Esophagus squamous epithelium (tissue), 5 donors: Measurements from ENCODE around the gene PPFIA4. TPM values are rescaled to one million over a fixed set of nuclear protein-coding genes. Genes with fewer than 3 reads are reported as not detected.
"Not testable (repeated sequence)": the region's sequence is repeated elsewhere in the genome, so short reads cannot be mapped to it uniquely, and the experiment has no call there.

ENCODE experiments used
- DNase-seq: peaks from one replicate; lab custom pipeline; 2025; lab: John Stamatoyannopoulos, UW
- H3K27ac ChIP-seq, 4 donors: fragments of 200-600 bp; sonication (generic); one replicate each; pipeline ENCODE4 v1.5.1; 2016 to 2019; ENCODE audit warnings: mild to moderate bottlenecking in 1 of 4
- H3K27me3 ChIP-seq, 4 donors: fragments of 200-600 bp; sonication (generic); 1 replicate in 3 of 4; 2 replicates in 1 of 4; pipeline versions ENCODE4 v1.5.1 to v1.6.0; 2017 to 2021; ENCODE audit warnings: antibody characterized with exemption in 1 of 4
- H3K36me3 ChIP-seq, 3 donors: fragments of 200-600 bp; sonication (generic); one replicate each; pipeline ENCODE4 v1.5.1; 2016 to 2019
- H3K4me1 ChIP-seq, 3 donors: fragments of 200-600 bp; sonication (generic); one replicate each; pipeline ENCODE4 v1.5.1; 2017 to 2019
- H3K4me3 ChIP-seq, 4 donors: fragments of 200-600 bp; sonication (generic); 1 replicate in 3 of 4; 2 replicates in 1 of 4; pipeline ENCODE4 v1.5.1; 2016 to 2019; ENCODE audit warnings: mild to moderate bottlenecking in 2 of 4, moderate library complexity in 1 of 4
- H3K9me3 ChIP-seq, 3 donors: fragments of 200-600 bp; sonication (generic); one replicate each; pipeline ENCODE4 v1.5.1; 2016 to 2019
- POLR2A ChIP-seq, 4 donors: fragments of 450-650 bp; IDR thresholded peaks; one replicate each; pipeline ENCODE4 v1.6.1; 2017; ENCODE audit warnings: antibody characterized with exemption in 4 of 4, mild to moderate bottlenecking in 4 of 4, moderate library complexity in 3 of 4
- WGBS, 2 donors: methylation state at CpG; one replicate each; pipeline ENCODE4 v1.1.5; 2018; 5-methylcytosine and 5-hydroxymethylcytosine counted together
- intact Hi-C: fragments of 100-400 bp; cut with DNase I; formaldehyde crosslinking; loops from one replicate; pipeline ENCODE4 v1.15.0; 2022
- total RNA-seq, 4 donors: library from RNA; depleted of rRNA; stranded (reverse); fragments of >200 nt; gene quantifications; one replicate each; pipeline ENCODE4 v1.1.0, GENCODE V29; 2016
- TF ChIP-seq, protein P1 (sequence below), 6 experiments: fragments of 450-650 bp in 4 of 6; fragments of 200-600 bp in 2 of 6; sonication (generic) in 2 of 6; IDR thresholded peaks; one replicate each; pipeline ENCODE4 v1.5.1; 2016 to 2019; ENCODE audit warnings: antibody characterized with exemption in 6 of 6, mild to moderate bottlenecking in 4 of 6, moderate library complexity in 4 of 6
- donor health status: DM: yes; HTN: yes; CAD: no.

Gene PPFIA4
- total RNA-seq, 4 donors from 2014 or later = 0.35 to 1.7 (median 0.93) TPM

DNA sequence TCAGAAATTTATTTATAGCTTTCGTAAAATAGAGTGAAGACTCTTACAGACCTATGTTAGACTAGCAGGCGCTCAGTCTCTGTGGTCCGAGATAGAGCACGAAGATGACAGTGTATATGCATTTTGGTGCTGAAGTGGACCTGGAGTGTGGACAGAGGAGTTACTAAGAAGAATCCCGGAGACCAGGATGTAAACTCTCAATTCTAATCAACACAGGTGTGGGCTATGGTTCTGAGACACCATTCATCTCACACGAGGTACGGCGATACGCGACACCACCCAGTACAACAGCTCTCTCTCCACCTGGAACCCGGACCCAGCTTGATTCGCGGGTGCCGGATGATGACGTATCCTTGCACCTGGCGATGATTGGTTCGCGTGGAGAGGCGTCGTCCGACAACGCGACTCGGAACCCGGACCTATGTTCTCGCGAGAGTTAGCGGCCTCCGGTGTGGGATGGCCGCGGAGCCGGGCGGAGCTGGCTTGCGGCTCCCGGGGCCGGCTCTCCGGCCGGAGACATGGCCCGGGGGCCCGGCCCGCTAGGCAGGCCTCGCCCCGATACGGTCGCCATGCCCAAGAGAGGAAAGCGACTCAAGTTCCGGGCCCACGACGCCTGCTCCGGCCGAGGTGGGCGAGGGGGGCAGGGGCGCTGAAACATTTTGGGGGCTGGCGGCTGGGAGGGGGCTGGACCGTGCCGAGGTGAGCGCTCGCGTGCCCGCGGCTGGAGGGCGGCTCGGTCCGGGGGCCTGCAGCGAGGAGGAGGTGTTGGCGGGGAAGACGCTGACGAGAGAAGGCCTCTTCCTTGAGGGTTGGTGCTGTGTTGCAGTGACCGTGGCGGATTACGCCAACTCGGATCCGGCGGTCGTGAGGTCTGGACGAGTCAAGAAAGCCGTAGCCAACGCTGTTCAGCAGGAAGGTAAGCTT is 19.1 kb upstream of the PPFIA4 start, which contains the start of gene TMEM183A:
TMEM183A (plus strand) TSS at position 427 of the 924 bp plus-strand sequence; CDS start at position 519, 92 bp downstream.
- TF ChIP-seq, protein P1, sequence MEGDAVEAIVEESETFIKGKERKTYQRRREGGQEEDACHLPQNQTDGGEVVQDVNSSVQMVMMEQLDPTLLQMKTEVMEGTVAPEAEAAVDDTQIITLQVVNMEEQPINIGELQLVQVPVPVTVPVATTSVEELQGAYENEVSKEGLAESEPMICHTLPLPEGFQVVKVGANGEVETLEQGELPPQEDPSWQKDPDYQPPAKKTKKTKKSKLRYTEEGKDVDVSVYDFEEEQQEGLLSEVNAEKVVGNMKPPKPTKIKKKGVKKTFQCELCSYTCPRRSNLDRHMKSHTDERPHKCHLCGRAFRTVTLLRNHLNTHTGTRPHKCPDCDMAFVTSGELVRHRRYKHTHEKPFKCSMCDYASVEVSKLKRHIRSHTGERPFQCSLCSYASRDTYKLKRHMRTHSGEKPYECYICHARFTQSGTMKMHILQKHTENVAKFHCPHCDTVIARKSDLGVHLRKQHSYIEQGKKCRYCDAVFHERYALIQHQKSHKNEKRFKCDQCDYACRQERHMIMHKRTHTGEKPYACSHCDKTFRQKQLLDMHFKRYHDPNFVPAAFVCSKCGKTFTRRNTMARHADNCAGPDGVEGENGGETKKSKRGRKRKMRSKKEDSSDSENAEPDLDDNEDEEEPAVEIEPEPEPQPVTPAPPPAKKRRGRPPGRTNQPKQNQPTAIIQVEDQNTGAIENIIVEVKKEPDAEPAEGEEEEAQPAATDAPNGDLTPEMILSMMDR (IDR thresholded peaks at IDR 0.05) = peak in 1 of 6 experiments; percentile 4
- TF ChIP-seq POLR2A (IDR thresholded peaks at IDR 0.05) = peak in 2 of 4 donors; percentile 71 to 93
- no peaks in the 10 kb centered on the region for H3K27me3 ChIP-seq
- peaks cover 0 to 32% (median 15%) of the 10 kb centered on the region in 3 donors for H3K4me1 ChIP-seq
- H3K9me3 ChIP-seq = no peaks in the 10 kb centered on the region
- intact Hi-C loops = no loop called here
- 0 to 1% methylated on average over 23 to 36 of the region's 78 CpGs for WGBS, 2 donors
- H3K36me3 ChIP-seq = peaks cover 0 to 35% (median 8%) of the 10 kb centered on the region in 3 donors
- H3K4me3 ChIP-seq = peak within 1 kb of the TSS; percentile 67 to 87 (median 75)
- DNase-seq = peak; percentile 86
- peak within 1 kb of the TSS; percentile 90 to 96 (median 92) for H3K27ac ChIP-seq

DNA sequence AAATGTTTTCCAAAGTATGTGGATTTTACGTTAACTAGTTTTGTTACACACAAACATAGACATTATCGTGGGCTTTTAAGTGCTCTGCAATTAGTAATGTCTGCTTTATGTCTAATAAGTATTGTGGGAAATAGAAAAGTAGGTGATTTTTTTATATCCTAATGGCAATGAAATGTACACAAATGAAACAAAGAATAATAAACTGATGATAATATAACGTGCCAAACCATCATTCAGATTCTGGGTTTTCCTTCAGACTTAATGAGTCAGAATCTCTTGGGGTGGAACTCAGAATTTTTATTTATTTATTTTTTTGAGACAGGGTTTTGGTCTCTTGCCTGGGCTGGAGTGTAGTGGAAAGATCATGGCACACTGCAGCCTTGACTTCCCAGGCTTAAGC is 17.1 kb upstream of the PPFIA4 start:
- H3K4me3 ChIP-seq = no peak overlapping the region
- 80 to 82% methylated on average over 3 of the region's 3 CpGs for WGBS, 2 donors
- DNase-seq = no peak
- no peak overlapping the region for H3K27ac ChIP-seq
- no peaks in the 10 kb centered on the region for H3K27me3 ChIP-seq
- H3K9me3 ChIP-seq = no peaks in the 10 kb centered on the region
- intact Hi-C loops = no loop called here
- peaks cover 0 to 32% (median 15%) of the 10 kb centered on the region in 3 donors for H3K4me1 ChIP-seq
- TF ChIP-seq, protein P1 (IDR thresholded peaks at IDR 0.05) = no peak
- TF ChIP-seq POLR2A (IDR thresholded peaks at IDR 0.05) = no peak
- peaks cover 8 to 55% (median 23%) of the 10 kb centered on the region in 3 donors for H3K36me3 ChIP-seq

- no peaks in the 10 kb centered on the region for H3K27me3 ChIP-seq
- TF ChIP-seq, protein P1 (IDR thresholded peaks at IDR 0.05) = no peak
- TF ChIP-seq POLR2A (IDR thresholded peaks at IDR 0.05) = no peak
- no peak overlapping the region for H3K4me3 ChIP-seq
- intact Hi-C loops = no loop called here
- no peak overlapping the region for H3K27ac ChIP-seq
- H3K4me1 ChIP-seq = peaks cover 0 to 25% (median 12%) of the 10 kb centered on the region in 3 donors
- DNase-seq = no peak
- peaks cover 20 to 79% (median 26%) of the 10 kb centered on the region in 3 donors for H3K36me3 ChIP-seq
- WGBS, 2 donors = 97 to 98% methylated on average over 5 of the region's 5 CpGs
- no peaks in the 10 kb centered on the region for H3K9me3 ChIP-seq
These were observed 14.7 kb upstream of the PPFIA4 start for GRCh38 chr1:203011582-203011981.

DNA sequence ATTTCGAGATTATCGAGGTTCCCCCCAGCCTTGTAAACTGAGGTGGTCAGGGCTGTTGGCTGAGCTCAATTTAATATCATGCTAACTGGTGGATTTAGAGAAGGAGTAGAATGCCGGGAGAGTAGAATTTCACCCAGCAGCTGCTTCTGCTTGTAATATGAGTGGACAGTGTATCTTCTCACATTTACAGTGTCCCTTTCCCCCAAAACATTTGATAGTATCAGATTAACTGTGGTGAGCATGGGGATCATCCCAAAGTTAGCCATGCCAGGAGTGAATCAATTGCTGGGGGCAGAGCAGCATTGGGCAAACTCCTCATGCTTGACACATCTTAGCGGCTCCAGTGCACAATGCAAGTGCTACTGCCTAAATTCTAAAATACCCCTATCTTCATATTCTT is 9.2 kb upstream of the PPFIA4 start:
- Histone ChIP-seq H3K27me3 (no peaks in the 10 kb centered on the region), H3K27ac (no peak overlapping the region), H3K4me3 (no peak overlapping the region), H3K4me1 (no peaks in the 10 kb centered on the region), H3K9me3 (no peaks in the 10 kb centered on the region), H3K36me3 (peaks cover 36 to 99% (median 63%) of the 10 kb centered on the region in 3 donors)
- TF ChIP-seq, protein P1 (IDR thresholded peaks at IDR 0.05) = no peak
- no peak for TF ChIP-seq POLR2A (IDR thresholded peaks at IDR 0.05)
- intact Hi-C loops = no loop called here
- 98% methylated on average over 4 of the region's 4 CpGs for WGBS, 2 donors
- no peak for DNase-seq

GRCh38 chr1:203017692-203018091 is 8.6 kb upstream of the PPFIA4 start:
- Histone ChIP-seq H3K27me3 (no peaks in the 10 kb centered on the region), H3K4me3 (no peak overlapping the region), H3K36me3 (peaks cover 39 to 100% (median 63%) of the 10 kb centered on the region in 3 donors), H3K4me1 (no peaks in the 10 kb centered on the region), H3K9me3 (no peaks in the 10 kb centered on the region), H3K27ac (no peak overlapping the region)
- intact Hi-C loops = no loop called here
- no peak for TF ChIP-seq POLR2A (IDR thresholded peaks at IDR 0.05)
- TF ChIP-seq, protein P1 (IDR thresholded peaks at IDR 0.05) = no peak
- no peak for DNase-seq
- 92 to 94% methylated on average over 6 of the region's 6 CpGs for WGBS, 2 donors

GRCh38 chr1:203022855-203023254 is 3.4 kb upstream of the PPFIA4 start:
- peaks cover 13 to 70% (median 46%) of the 10 kb centered on the region in 3 donors for H3K36me3 ChIP-seq

More at GRCh38 chr1:203022855-203023254, 3.4 kb upstream of the PPFIA4 start:
- peaks cover 0 to 14% (median 0%) of the 10 kb centered on the region in 4 donors for H3K27me3 ChIP-seq
- WGBS, 2 donors = 81 to 84% methylated on average over 3 to 4 of the region's 10 CpGs
- H3K27ac ChIP-seq, DNase-seq, H3K9me3 ChIP-seq, H3K4me3 ChIP-seq, intact Hi-C loops: not testable (repeated sequence)
- H3K4me1 ChIP-seq = peaks cover 6 to 22% (median 8%) of the 10 kb centered on the region in 3 donors
